ENCODE data around the gene SPOCK1. TPM values are rescaled to one million over a fixed set of nuclear protein-coding genes. Genes with fewer than 3 reads are reported as not detected.

The SPOCK1 gene
- total and polyA plus RNA-seq, 2 of the 4 experiments (the other 2 are of a cell fraction) = 5.0 to 20.3 TPM

DNA sequence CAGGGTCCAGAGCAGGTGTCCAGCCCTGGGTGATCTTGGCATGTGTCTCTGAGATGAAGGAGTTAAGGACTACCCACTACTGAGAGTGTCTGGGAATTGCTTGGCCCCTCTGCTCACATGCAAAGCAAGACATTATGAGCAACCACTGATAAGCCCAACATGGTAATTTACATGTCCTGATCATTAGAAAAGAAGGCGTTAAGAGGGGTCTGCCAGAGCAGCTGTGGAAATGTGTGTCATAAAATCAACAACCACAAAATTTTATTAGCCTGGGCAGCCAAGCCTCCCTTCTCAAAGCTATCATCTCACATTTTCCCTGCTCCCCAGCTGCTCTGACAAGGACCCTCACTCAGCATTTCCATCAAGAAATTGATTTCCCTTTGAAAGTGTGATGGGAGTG is 351.0 kb downstream of the SPOCK1 start:
- DNase-seq (no peak), ATAC-seq (ENCODE audit: low read depth) (no peak)
- no peak overlapping the region for H3K18ac ChIP-seq (ENCODE audit: low read depth, low read length)
- no peak overlapping the region for H3K27ac ChIP-seq (ENCODE audit: insufficient read depth, low read length)
- H3K9me3 ChIP-seq (ENCODE audit: control insufficient read depth, insufficient read depth, low read length) = no peaks in the 10 kb centered on the region
- no peaks in the 10 kb centered on the region for H4K20me1 ChIP-seq (ENCODE audit: insufficient read depth, low read length)
- no TSS peak for BruUV-seq (replicated peaks)
- peaks cover 6% of the 10 kb centered on the region; the same call in 1 of the 2 replicates for H3K9me1 ChIP-seq (ENCODE audit: insufficient read depth, low read length)
- no peaks in the 10 kb centered on the region for H3K36me3 ChIP-seq (ENCODE audit: control insufficient read depth, insufficient read depth, low read length)
- no CpG with 5 or more reads among the region's 1 CpG for WGBS, 2 experiments (ENCODE audit: extremely low coverage in 2 of 2, insufficient read length in 1 of 2)
- POLR2A ChIA-PET (ENCODE audit: unreplicated experiment) = no interaction called here
- dilution Hi-C loops (cut with HindIII; ENCODE audit: low sequenced_read_pairs, unreplicated experiment) (no loop called here), intact Hi-C loops (cut with micrococcal nuclease) (no loop called here), in situ Hi-C loops (cut with MboI; ENCODE audit: low sequenced_read_pairs) (no loop called here)
- H2AK5ac ChIP-seq (ENCODE audit: low read depth, low read length) = no peak overlapping the region
- no peak overlapping the region for H3K4ac ChIP-seq (ENCODE audit: low read depth, low read length)
- no peaks in the 10 kb centered on the region for H3K27me3 ChIP-seq (ENCODE audit: control insufficient read depth, insufficient read depth, low read length)
- H2AK9ac ChIP-seq (replicated peaks; ENCODE audit: low read depth, low read length, poor library complexity) = no peak overlapping the region
- no peak overlapping the region for H3K56ac ChIP-seq (ENCODE audit: extremely low read depth, insufficient read depth, low read length)
- CTCF ChIA-PET = interaction anchor here (0.6 kb wide), 1 partner anchor 133 kb away, joined by 3 read pairs; no protein-coding TSS in a partner anchor
- H3K23ac ChIP-seq (ENCODE audit: low read depth, low read length) = no peak overlapping the region
- no peak overlapping the region for H3K4me3 ChIP-seq (ENCODE audit: insufficient read depth, low read depth, low read length)
- no peak overlapping the region for H4K91ac ChIP-seq (ENCODE audit: insufficient read depth, low read depth, low read length)
- no peak for TF ChIP-seq MXI1 (IDR thresholded peaks at IDR 0.05; ENCODE audit: borderline replicate concordance, low read depth, low read length)
- TF ChIP-seq RCOR1 (IDR thresholded peaks at IDR 0.05; ENCODE audit: insufficient replicate concordance, low read length) = no peak
- no peak for TF ChIP-seq CEBPB (IDR thresholded peaks at IDR 0.05; ENCODE audit: low read depth, low read length)
- TF ChIP-seq POLR2A (IDR thresholded peaks at IDR 0.05; ENCODE audit: low read depth, low read length) = no peak
- TF ChIP-seq FOS (IDR thresholded peaks at IDR 0.05; ENCODE audit: low read depth, low read length) = no peak
- no peak for TF ChIP-seq BHLHE40 (IDR thresholded peaks at IDR 0.05; ENCODE audit: low read depth, low read length)
- TF ChIP-seq, protein P1, sequence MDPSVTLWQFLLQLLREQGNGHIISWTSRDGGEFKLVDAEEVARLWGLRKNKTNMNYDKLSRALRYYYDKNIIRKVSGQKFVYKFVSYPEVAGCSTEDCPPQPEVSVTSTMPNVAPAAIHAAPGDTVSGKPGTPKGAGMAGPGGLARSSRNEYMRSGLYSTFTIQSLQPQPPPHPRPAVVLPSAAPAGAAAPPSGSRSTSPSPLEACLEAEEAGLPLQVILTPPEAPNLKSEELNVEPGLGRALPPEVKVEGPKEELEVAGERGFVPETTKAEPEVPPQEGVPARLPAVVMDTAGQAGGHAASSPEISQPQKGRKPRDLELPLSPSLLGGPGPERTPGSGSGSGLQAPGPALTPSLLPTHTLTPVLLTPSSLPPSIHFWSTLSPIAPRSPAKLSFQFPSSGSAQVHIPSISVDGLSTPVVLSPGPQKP (IDR thresholded peaks at IDR 0.05; ENCODE audit: borderline replicate concordance, low read depth, low read length) = no peak
- TF ChIP-seq CHD1 (IDR thresholded peaks at IDR 0.05; ENCODE audit: low read depth, low read length) = no peak
- no peak for TF ChIP-seq RFX5 (IDR thresholded peaks at IDR 0.05; ENCODE audit: low read depth, low read length)
- no peak for TF ChIP-seq NFE2L2 (IDR thresholded peaks at IDR 0.05; ENCODE audit: low read depth, low read length)
- no peak for TF ChIP-seq SMC3 (IDR thresholded peaks at IDR 0.05; ENCODE audit: low read depth, low read length)
- TF ChIP-seq, protein P2, sequence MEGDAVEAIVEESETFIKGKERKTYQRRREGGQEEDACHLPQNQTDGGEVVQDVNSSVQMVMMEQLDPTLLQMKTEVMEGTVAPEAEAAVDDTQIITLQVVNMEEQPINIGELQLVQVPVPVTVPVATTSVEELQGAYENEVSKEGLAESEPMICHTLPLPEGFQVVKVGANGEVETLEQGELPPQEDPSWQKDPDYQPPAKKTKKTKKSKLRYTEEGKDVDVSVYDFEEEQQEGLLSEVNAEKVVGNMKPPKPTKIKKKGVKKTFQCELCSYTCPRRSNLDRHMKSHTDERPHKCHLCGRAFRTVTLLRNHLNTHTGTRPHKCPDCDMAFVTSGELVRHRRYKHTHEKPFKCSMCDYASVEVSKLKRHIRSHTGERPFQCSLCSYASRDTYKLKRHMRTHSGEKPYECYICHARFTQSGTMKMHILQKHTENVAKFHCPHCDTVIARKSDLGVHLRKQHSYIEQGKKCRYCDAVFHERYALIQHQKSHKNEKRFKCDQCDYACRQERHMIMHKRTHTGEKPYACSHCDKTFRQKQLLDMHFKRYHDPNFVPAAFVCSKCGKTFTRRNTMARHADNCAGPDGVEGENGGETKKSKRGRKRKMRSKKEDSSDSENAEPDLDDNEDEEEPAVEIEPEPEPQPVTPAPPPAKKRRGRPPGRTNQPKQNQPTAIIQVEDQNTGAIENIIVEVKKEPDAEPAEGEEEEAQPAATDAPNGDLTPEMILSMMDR (conservative IDR thresholded peaks at IDR 0.05; ENCODE audit: low read depth, low read length) = no peak
- TF ChIP-seq MAZ (IDR thresholded peaks at IDR 0.05; ENCODE audit: borderline replicate concordance, low read depth, low read length) = no peak
- H2BK15ac ChIP-seq (ENCODE audit: low read depth, low read length) = no peak overlapping the region
- H3K9ac ChIP-seq (ENCODE audit: low read depth, low read length) = no peak overlapping the region
- H2BK20ac ChIP-seq (ENCODE audit: low read depth, low read length) = no peak overlapping the region; the same call in 1 of the 2 replicates
- H2BK120ac ChIP-seq (ENCODE audit: low read depth, low read length) = no peak overlapping the region
- H4K5ac ChIP-seq (ENCODE audit: low read depth, low read length) = no peak overlapping the region
- H2AFZ ChIP-seq (replicated peaks; ENCODE audit: low read length, poor library complexity) = no peak overlapping the region
- H2BK5ac ChIP-seq (ENCODE audit: low read depth, low read length, poor library complexity, severe bottlenecking) = no peak overlapping the region
- H3K79me1 ChIP-seq (ENCODE audit: low read depth in 1 of 2, low read length in 2 of 2) = no peaks in the 10 kb centered on the region
- peaks cover 11% of the 10 kb centered on the region for H3K4me1 ChIP-seq (ENCODE audit: control insufficient read depth, insufficient read depth, low read length)
- no peak overlapping the region for H3K14ac ChIP-seq (replicated peaks; ENCODE audit: low read depth, low read length)
- no peak overlapping the region for H4K8ac ChIP-seq (ENCODE audit: low read depth in 2 of 2, low read length in 2 of 2)
- no peak overlapping the region for H3K4me2 ChIP-seq (ENCODE audit: low read depth, low read length)

Measured in IMR-90 (cell line).